Ascending aorta (tissue), 2 donors: ENCODE data around the gene PARD3B. TPM values are rescaled to one million over a fixed set of nuclear protein-coding genes. Genes with fewer than 3 reads are reported as not detected.

Experiments
- DNase-seq, 2 donors: peaks; one replicate each; pipeline ENCODE4 v3.0.0-alpha.2; 2019; ENCODE audit warnings: low spot score in 2 of 2
- H3K27ac ChIP-seq, 2 donors: fragments of 200-600 bp; sonication (generic); one replicate each; pipeline ENCODE4 v1.5.1; 2016 to 2017; ENCODE audit warnings: mild to moderate bottlenecking in 1 of 2
- H3K27me3 ChIP-seq: fragments of 200-600 bp; sonication (generic); one replicate; pipeline ENCODE4 v1.5.1; 2017
- H3K36me3 ChIP-seq, 2 donors: fragments of 200-600 bp; sonication (generic); one replicate each; pipeline ENCODE4 v1.5.1; 2016
- H3K4me1 ChIP-seq, 2 donors: fragments of 200-600 bp; sonication (generic); one replicate each; pipeline ENCODE4 v1.5.1; 2016 to 2017; ENCODE audit warnings: mild to moderate bottlenecking in 1 of 2
- H3K4me3 ChIP-seq, 2 donors: fragments of 200-600 bp; sonication (generic); one replicate each; pipeline ENCODE4 v1.5.1; 2016 to 2017; ENCODE audit warnings: mild to moderate bottlenecking in 1 of 2
- H3K9me3 ChIP-seq, 2 donors: fragments of 200-600 bp; sonication (generic); one replicate each; pipeline ENCODE4 v1.5.1; 2016
- intact Hi-C: fragments of 100-400 bp; cut with DNase I; formaldehyde crosslinking; loops from one replicate; pipeline ENCODE4 v1.15.1; 2023
- total RNA-seq: library from RNA; depleted of rRNA; stranded (reverse); fragments of >200 nt; gene quantifications from one replicate; pipeline ENCODE4 v1.1.0, GENCODE V29; 2016
- TF ChIP-seq, protein P1 (sequence below), 3 experiments: fragments of 200-600 bp in 2 of 3; fragments of 450-650 bp in 1 of 3; sonication (generic) in 2 of 3; IDR thresholded peaks; one replicate each; pipeline ENCODE4 v1.5.1; 2016 to 2019; ENCODE audit warnings: antibody characterized with exemption in 3 of 3, mild to moderate bottlenecking in 1 of 3, moderate library complexity in 1 of 3

The PARD3B gene
- 9.5 TPM for total RNA-seq

- Histone ChIP-seq H3K9me3 (no peaks in the 10 kb centered on the region), H3K36me3 (no peaks in the 10 kb centered on the region), H3K4me1 (peaks cover 0 to 9% of the 10 kb centered on the region in 2 donors), H3K4me3 (peak within 1 kb of the TSS; percentile 99), H3K27ac (peak within 1 kb of the TSS; percentile 91), H3K27me3 (no peaks in the 10 kb centered on the region)
- TF ChIP-seq, protein P1, sequence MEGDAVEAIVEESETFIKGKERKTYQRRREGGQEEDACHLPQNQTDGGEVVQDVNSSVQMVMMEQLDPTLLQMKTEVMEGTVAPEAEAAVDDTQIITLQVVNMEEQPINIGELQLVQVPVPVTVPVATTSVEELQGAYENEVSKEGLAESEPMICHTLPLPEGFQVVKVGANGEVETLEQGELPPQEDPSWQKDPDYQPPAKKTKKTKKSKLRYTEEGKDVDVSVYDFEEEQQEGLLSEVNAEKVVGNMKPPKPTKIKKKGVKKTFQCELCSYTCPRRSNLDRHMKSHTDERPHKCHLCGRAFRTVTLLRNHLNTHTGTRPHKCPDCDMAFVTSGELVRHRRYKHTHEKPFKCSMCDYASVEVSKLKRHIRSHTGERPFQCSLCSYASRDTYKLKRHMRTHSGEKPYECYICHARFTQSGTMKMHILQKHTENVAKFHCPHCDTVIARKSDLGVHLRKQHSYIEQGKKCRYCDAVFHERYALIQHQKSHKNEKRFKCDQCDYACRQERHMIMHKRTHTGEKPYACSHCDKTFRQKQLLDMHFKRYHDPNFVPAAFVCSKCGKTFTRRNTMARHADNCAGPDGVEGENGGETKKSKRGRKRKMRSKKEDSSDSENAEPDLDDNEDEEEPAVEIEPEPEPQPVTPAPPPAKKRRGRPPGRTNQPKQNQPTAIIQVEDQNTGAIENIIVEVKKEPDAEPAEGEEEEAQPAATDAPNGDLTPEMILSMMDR (IDR thresholded peaks at IDR 0.05), result no peak
- peak in 1 of 2 donors; percentile 70 for DNase-seq
- intact Hi-C loops, result loop anchor here (5.0 to 10.0 kb wide), 3 partner anchors 93 to 1140 kb away; partner anchors contain the start of gene NRP2
Measured at GRCh38 chr2:204544961-204545860, at the start of gene PARD3B. Gene PARD3B, plus strand, starts transcription at chr2:204545475. Its CDS starts 525 bp downstream, at chr2:204546000.

DNA sequence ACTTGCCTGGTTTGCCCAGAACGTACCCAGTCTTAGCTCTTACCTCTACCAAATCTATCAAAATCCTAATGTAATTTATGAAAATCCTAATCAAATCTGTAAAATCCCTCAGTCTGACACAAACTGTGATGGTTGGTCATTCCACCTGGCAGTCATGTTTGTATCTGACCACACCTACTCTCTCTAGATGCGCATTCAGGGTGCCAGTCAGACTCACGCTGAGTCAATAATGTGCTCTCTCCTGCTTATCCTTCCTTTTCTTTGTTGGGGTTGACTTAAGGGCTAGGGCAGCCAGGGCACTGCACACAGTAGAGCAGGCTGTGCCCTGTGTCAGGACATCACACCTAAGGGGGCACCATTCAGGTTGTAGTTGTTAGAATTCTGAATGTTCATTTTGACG lies 48.5 kb upstream of the PARD3B start:
- no peak overlapping the region for H3K4me3 ChIP-seq
- intact Hi-C loops, result no loop called here
- H3K27ac ChIP-seq, result no peak overlapping the region
- no peaks in the 10 kb centered on the region for H3K9me3 ChIP-seq
- no peaks in the 10 kb centered on the region for H3K4me1 ChIP-seq
- H3K27me3 ChIP-seq, result no peaks in the 10 kb centered on the region
- TF ChIP-seq, protein P1 (IDR thresholded peaks at IDR 0.05), result no peak
- no peak for DNase-seq
- H3K36me3 ChIP-seq, result no peaks in the 10 kb centered on the region

GRCh38 chr2:204497855-204498254 lies 47.4 kb upstream of the PARD3B start:
- H3K4me3 ChIP-seq, result no peak overlapping the region
- H3K27me3 ChIP-seq, result no peaks in the 10 kb centered on the region
- no peaks in the 10 kb centered on the region for H3K4me1 ChIP-seq
- no peak overlapping the region for H3K27ac ChIP-seq
- no peaks in the 10 kb centered on the region for H3K9me3 ChIP-seq
- H3K36me3 ChIP-seq, result no peaks in the 10 kb centered on the region
- no peak for DNase-seq
- intact Hi-C loops, result no loop called here
- TF ChIP-seq, protein P1 (IDR thresholded peaks at IDR 0.05), result no peak

GRCh38 chr2:204498291-204498690 lies 47.0 kb upstream of the PARD3B start:
- Histone ChIP-seq H3K4me3 (no peak overlapping the region), H3K9me3 (no peaks in the 10 kb centered on the region), H3K27me3 (no peaks in the 10 kb centered on the region), H3K36me3 (no peaks in the 10 kb centered on the region), H3K27ac (no peak overlapping the region), H3K4me1 (no peaks in the 10 kb centered on the region)
- intact Hi-C loops, result no loop called here
- TF ChIP-seq, protein P1 (IDR thresholded peaks at IDR 0.05), result no peak
- no peak for DNase-seq

DNA sequence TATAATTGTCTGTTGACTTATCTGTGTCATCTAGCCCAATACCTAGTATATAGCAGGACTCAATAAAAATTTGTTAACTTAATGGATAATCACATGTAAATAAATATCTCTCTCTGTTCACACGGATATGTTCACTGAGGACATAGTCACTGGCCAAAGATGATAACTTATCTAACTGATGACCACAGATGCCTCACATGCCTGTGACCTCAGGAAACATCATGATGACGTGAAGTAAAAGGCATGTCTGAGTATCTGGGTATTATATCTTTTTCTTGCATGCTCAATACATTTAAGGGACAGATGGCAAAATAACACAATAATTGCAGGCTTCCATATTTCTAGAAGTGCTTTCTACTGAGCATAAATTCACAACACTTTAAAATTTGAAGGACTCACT lies 41.4 kb upstream of the PARD3B start:
- DNase-seq, result no peak
- Histone ChIP-seq H3K4me3 (no peak overlapping the region), H3K9me3 (no peaks in the 10 kb centered on the region), H3K36me3 (no peaks in the 10 kb centered on the region), H3K27me3 (no peaks in the 10 kb centered on the region), H3K4me1 (no peaks in the 10 kb centered on the region), H3K27ac (no peak overlapping the region)
- intact Hi-C loops, result no loop called here
- TF ChIP-seq, protein P1 (IDR thresholded peaks at IDR 0.05), result no peak
